ENCODE data around the gene C7orf25.

C7orf25 gene

DNA sequence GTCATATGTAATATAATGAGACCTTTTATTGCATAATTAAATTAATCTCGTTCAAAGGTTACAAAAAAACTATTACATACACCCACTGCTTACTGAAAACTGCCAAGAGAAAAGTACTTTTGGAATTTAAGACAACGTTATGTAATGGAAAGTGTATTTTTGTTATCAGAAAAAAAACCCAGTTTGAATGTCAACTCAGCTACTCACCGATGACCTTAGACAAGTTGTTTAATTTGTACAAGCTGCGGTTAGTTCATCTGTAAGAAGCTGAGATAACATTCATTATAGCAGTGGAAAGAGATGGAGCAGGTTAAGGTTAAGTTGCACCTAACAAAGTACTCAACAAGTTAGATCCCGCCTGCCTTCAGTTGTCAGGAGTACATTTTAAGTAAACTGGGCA is 19.0 kb upstream of the C7orf25 start:
- TF ChIP-seq, protein P1, sequence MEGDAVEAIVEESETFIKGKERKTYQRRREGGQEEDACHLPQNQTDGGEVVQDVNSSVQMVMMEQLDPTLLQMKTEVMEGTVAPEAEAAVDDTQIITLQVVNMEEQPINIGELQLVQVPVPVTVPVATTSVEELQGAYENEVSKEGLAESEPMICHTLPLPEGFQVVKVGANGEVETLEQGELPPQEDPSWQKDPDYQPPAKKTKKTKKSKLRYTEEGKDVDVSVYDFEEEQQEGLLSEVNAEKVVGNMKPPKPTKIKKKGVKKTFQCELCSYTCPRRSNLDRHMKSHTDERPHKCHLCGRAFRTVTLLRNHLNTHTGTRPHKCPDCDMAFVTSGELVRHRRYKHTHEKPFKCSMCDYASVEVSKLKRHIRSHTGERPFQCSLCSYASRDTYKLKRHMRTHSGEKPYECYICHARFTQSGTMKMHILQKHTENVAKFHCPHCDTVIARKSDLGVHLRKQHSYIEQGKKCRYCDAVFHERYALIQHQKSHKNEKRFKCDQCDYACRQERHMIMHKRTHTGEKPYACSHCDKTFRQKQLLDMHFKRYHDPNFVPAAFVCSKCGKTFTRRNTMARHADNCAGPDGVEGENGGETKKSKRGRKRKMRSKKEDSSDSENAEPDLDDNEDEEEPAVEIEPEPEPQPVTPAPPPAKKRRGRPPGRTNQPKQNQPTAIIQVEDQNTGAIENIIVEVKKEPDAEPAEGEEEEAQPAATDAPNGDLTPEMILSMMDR (IDR thresholded peaks at IDR 0.05; ENCODE audit: low read depth, low read length, missing control alignments) = no peak
- DNase-seq (ENCODE audit: extremely low read depth, low read depth) = no peak
- H3K4me3 ChIP-seq (replicated peaks; ENCODE audit: low read depth, low read length) = peak overlapping the region; percentile 84

GRCh38 chr7:42929449-42929848 is 17.6 kb upstream of the C7orf25 start:
- DNase-seq (ENCODE audit: extremely low read depth, low read depth) = no peak
- TF ChIP-seq, protein P1 (IDR thresholded peaks at IDR 0.05; ENCODE audit: low read depth, low read length, missing control alignments) = no peak
- H3K4me3 ChIP-seq (replicated peaks; ENCODE audit: low read depth, low read length) = peak overlapping the region; percentile 84; the same call in 1 of the 2 replicates

DNA sequence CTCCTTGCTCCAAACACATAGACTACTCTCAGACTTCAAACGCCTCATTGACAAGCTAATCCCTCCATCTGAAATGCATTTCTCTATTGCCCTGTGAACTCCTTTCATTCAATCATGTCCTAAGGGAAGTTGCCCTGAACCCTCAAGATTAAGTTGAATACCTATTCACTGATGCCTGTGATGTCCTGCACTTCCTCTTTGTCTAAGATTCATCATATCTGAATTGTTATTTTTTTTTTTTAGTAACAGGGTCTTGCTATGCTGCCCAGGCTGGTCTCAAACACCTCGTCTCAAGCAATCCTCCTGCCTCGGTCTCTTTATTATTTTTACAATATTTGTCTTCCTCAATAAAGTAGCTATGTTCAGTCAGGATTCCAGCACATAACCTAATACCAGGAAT is 16.9 kb upstream of the C7orf25 start:
- no peak for DNase-seq (ENCODE audit: extremely low read depth, low read depth)
- H3K4me3 ChIP-seq (replicated peaks; ENCODE audit: low read depth, low read length) = no peak overlapping the region
- TF ChIP-seq, protein P1 (IDR thresholded peaks at IDR 0.05; ENCODE audit: low read depth, low read length, missing control alignments) = no peak

GRCh38 chr7:42926204-42926603 is 14.3 kb upstream of the C7orf25 start:
- TF ChIP-seq, protein P1 (IDR thresholded peaks at IDR 0.05; ENCODE audit: low read depth, low read length, missing control alignments) = no peak
- no peak for DNase-seq (ENCODE audit: extremely low read depth, low read depth)
- no peak overlapping the region for H3K4me3 ChIP-seq (replicated peaks; ENCODE audit: low read depth, low read length)

GRCh38 chr7:42925630-42926029 is 13.8 kb upstream of the C7orf25 start:
- DNase-seq (ENCODE audit: extremely low read depth, low read depth) = no peak
- TF ChIP-seq, protein P1 (IDR thresholded peaks at IDR 0.05; ENCODE audit: low read depth, low read length, missing control alignments) = no peak
- no peak overlapping the region for H3K4me3 ChIP-seq (replicated peaks; ENCODE audit: low read depth, low read length)

DNA sequence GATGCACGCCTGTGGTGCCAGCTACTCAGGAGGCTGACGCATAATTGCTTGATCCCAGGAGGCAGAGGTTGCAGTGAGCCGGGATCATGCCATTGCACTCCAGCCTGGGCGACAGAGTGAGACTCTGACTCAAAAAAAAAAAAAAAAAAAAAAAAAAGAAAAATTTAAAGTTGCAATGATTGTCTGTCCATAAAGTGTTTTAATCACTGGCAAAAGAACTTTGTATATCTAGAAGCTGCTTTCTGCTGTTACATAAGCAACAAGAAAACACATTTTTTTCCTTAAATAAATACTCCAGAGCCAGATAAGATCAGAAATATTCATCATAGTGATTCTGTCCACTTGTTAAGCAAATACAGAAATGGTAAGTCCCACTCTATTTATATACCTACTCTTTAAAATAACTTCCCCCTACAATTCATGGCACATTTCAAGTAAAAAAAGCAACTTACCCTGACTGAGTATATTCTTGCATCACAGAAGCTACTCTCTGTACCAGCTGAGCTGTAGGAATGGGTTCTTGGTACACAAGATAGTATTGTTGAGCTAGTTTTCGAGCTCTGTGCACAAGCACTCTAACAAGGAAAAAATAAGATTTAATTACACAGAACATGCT is 12.5 kb upstream of the C7orf25 start:
- no peak for DNase-seq (ENCODE audit: extremely low read depth, low read depth)
- TF ChIP-seq, protein P1 (IDR thresholded peaks at IDR 0.05; ENCODE audit: low read depth, low read length, missing control alignments) = no peak
- H3K4me3 ChIP-seq (replicated peaks; ENCODE audit: low read depth, low read length) = no peak overlapping the region

Measured in HFF-Myc (cell line).